Measurements from ENCODE around the gene ING2.

ING2 gene

DNA sequence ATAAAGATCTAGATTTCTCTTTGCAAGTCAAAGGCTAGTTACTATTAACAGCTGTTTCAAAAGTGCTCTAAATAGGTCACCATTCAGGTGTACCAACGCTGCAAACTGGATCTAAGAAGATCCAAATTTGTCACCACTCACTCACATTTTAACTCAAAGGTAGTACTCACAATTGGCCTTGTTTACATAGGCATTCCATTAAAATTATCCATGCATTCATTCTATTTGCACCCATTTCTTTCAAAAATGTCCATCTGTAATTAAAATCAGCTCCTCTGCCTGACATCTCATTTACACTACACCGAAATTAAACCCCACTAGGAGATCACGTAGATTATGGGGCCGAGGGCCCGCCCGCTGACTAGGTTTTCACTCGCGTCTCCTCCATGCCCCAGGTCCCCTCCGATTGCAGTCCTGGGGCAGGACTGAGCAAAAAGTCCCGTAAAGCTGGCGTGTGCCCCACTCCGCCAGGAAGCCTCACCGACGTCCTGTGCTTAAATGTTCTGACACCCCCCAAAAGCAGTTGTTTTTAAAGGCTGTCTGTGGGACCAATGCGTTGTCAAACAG is 1.3 kb upstream of the ING2 start:
- DNase-seq: no peak

DNA sequence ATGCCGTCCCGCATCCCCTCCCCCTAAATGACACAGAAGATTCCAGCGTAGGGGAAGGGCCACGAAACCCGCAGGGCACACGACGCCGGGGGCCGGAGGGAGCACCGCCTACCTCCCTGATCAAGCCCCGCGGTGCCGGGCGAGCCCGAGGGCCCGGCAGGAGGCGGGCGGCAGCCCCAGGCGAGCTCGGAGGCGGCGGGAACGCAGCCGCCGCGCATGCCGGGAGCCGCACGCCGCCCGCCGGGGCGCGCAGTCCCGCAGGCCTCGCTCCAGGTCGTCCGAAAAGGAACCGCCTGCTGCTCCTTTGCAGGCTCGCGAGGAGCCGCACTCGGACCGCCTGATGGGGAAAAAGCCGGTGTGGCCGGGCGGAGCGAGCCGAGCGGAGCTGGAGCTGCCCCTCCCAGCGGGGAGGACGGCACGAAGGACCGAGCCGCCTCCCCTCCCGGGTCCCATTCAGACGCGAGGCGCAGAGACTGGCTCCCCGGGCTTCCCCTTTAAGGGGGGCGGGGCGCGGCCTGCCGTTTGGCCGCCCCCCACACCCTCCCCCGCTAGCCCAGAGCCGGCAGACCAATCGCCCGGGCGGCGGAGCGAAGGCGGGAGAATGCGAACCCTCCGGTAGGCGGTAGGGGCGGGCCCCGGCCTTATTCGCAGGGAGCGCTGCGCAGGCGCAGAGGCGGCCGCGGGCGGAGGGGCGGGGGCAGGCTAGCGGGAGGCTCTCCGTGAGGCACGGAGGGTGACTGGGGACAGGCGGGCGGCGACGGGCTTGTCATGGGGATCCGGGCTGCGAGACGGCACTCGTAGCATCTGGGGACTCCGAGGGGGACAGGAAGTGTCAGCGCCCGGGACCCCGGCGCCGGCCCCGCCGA is 561 bp upstream of the ING2 start:
- DNase-seq: peak; percentile 100

DNA sequence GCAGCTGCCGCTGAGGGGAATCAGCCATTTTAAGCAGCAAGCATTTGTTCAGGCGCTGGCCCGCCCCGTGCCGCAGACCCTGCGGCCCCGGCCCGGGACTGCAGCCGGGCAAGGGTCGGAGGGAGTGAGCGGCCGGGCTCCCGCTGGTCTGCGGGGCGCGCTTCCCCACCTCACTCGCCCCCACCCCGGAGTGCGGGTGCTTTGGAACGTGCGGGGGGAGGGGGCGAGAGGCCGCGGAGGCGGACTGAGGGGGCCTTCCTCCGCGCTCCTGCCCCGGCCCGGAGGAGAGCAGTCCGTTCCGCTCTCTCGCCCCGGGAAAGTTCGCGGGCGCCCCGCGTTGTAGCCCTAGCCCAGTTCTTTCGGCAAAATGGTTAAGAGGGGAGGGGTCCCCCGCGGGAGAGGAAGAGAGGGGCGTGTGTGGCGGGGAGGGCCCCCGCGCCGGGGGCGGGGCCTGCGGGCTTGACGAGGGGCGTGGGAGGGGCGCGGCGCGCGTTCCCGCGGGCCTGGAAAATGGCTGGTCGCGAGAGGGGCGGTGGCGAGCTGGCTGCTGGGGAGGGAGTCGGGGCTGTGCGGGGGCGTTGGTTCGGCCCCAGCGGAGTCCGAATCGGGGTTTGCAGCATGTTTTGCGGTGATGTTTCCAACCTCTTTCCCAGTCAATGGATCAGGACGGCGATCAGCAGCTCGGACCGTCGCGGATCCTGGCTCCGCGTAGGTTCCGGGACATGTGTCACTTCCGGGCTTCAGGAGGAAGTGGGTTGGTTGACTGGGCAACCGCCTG is 942 bp downstream of the ING2 start:
- peak; percentile 84 for DNase-seq

DNA sequence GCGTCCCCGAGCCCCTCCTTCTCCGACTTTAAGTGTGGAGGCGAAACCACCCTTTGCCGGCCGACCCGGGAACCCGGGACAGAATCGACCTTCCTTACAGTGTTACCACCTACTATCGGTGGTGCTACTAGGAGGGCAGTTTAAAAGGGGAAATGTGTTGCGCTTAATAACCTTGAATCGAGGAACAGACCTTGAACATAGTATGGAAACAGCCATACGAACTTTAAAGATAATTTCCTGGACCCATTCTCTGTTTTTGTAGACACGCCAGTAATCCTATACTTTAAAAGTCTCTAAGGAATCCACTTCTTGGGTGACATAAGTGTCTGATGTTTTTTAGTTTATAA is 1.5 kb downstream of the ING2 start:
- no peak for DNase-seq

DNA sequence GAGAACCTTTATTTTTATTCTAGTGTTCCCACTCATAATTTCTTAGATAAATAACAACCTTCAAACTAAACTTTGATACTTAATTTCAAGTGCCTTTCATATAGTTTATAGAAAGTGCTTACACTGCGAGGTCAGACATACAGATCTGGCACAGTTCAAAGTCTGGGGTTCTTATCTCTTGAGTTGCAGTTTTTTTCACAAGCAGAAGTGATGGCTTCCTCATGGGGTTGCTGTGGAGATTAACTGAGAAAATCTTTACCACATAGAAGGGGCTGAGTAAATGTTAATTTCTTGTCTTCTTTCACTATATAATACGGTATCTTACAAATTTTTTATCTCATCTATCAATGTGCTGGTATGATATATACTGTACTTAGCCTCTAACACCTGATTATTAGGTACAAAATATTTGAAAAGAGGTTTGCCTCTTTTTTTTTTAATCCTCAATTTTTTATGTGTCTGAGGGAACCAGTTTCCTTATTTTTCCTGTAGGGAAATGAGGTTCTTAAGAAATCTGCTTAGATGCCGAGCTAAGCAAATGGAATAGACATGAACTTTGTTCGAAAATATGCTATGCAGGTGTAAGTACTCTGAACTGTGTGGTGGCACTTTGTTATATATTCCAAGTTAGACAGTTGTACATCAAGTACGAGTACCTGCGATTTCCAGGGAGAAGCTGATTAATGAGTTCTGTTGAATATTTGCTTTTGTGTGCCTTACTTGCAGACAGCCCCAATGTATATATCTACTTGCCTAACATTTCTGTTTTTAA is 3.3 kb downstream of the ING2 start:
- DNase-seq: no peak

- DNase-seq: no peak
Observed at GRCh38 chr4:183508697-183509335, 4.0 kb downstream of the ING2 start.

GRCh38 chr4:183515411-183515810 is 10.6 kb downstream of the ING2 start:
- DNase-seq: no peak

GRCh38 chr4:183517194-183517593 is 12.3 kb downstream of the ING2 start:
- no peak for DNase-seq

GRCh38 chr4:183517781-183518180 is 12.9 kb downstream of the ING2 start:
- no peak for DNase-seq

- no peak for DNase-seq
Observed at GRCh38 chr4:183522821-183523220, 18.0 kb downstream of the ING2 start.

GRCh38 chr4:183527326-183527725 is 22.5 kb downstream of the ING2 start:
- no peak for DNase-seq

DNA sequence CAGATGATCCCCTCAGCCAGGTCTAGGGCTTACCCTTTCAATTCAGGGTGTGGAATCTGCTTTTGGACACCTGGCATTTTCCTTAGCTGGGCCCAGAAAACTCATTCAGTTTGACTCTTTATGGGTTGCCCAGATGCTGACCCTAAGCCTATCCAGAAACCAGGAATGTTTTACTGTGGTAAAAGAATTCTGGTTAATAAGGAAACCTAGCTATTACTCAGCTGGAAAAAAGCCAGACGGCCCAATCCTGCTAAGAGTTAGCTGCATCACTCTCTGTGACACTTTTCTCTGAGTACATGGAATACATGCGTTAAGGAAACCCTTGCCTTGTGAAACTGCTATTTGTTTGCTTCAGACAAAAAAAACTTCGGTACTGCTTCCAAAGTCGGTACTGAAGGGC is 28.0 kb downstream of the ING2 start:
- no peak for DNase-seq

DNA sequence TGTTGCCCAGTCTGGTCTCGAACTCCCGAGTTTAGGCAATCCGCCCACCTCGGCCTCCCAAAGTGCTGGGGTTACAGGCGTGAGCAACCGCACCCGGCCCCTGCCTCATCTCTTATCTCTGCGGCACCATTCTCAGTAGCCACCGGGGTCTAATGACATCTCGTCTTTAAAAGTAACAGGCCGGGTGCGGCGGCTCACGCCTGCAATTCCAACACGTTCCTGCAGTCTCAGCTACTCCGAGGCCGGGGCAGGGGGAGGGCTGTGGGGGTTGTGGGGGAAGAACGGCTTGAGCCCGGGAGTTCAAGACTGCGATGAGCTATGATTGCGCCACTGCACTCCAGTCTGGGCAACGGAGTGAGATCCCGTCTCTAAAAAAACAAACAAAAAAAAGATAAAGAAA is 28.8 kb downstream of the ING2 start:
- no peak for DNase-seq

- no peak for DNase-seq
Observed at GRCh38 chr4:183540410-183541009, 35.7 kb downstream of the ING2 start.

DNA sequence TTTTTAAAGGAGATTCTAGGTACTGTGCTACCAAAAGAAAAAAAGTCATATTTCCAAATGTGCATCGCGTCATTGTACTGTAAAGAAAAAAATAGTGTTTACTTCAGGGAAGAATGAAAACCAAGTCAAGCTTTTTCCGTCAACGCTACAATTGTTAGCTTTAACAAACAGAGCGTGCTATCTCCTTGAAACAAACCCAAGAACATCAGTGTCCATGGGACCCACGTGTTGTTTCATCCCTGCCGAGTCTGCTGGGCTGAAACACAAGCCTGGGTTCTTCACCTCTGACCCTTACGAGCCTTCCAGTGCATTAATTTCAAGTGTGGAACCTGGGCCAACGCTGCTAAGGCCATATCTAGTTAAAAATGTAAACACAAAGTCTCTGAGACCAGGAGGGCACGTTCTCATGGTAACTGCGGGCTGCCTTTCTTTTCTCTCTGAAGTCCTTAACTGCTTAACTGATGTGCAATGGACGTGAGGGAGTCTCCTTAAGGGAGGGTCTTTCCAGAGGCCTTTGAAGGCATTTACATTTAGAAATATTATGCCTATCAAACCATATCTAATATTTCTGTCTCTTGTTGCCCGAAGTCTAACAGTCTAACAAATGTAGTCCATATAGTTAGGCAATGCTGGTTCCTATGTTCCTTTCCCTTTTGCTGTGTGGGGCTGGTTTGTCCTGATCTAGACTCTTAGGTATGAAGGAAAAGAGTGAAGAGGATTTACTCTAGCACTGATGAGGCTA is 36.3 kb downstream of the ING2 start:
- DNase-seq: no peak

DNA sequence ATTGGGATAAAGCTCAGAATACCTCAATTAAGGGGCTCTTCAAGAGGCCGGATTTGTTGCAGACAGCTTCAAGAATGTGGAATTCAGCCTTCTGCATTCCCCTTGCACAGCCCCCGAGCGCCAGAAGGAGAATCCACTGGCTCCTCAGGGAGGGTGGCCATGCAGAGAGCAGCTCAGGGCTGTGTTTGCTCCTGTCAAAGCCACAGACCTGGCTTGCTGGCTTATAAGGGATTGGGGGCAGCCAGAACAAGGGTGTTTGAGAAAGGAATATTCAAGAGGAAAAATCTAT is 36.8 kb downstream of the ING2 start:
- no peak for DNase-seq

- no peak for DNase-seq
Observed at GRCh38 chr4:183543435-183543834, 38.6 kb downstream of the ING2 start.

DNA sequence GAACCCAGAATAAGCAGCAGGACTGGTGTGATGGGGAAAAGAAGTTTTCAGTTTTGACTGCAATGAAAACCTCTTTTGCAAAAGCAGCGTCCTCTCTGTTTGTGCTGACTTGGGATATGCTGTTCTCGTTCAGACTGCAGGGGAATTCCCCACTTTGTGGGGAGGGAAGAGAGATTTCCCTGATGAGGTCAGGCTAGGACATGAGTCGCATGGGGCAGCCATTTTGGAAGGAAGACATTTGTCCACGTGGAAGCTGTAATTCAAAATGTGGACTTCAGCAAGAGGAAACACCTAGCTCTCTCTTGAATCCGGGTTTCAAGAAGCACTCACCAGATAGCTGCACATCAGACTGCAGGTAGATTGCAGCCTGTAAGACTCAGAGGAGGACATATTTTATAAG is 39.3 kb downstream of the ING2 start:
- no peak for DNase-seq

- no peak for DNase-seq
Observed at GRCh38 chr4:183546376-183546775, 41.5 kb downstream of the ING2 start.

GRCh38 chr4:183548306-183548705 is 43.4 kb downstream of the ING2 start:
- DNase-seq: no peak

GRCh38 chr4:183550345-183551093 is 45.7 kb downstream of the ING2 start:
- no peak for DNase-seq
